Erythroblast (primary cell): Measurements from ENCODE around the gene CAMK4.

Experiments used
- GATA1 ChIP-seq: IDR thresholded peaks from 2 replicates; pipeline ENCODE4 v1.6.1; 2011; ENCODE audit warnings: low read depth, mild to moderate bottlenecking, control low read depth, low read length, moderate library complexity
- POLR2A ChIP-seq: IDR thresholded peaks from 2 replicates; pipeline ENCODE4 v1.6.1; 2011; ENCODE audit warnings: mild to moderate bottlenecking, low read length

DNA sequence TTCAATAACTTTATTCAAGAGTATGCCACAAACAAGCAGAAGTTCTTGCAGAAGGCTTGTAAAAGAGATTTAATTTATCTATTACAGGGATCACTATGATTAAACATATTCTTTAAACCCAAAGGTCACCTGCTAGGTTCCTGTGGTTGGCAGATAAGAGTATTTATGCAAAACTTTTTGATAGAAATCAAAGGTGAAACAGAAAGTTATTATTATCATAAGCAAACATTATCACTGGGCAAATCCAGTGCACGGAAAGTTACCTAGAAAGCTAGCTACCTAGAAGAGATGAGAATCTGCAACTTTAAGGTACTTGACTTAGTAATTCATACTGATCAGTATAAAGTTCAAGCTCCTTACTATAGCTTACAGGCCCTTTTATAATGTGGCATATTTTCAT, 284.9 kb downstream of the CAMK4 start:
- TF ChIP-seq POLR2A (no peak), GATA1 (no peak)
